ENCODE data around the gene HAGH. TPM values are rescaled to one million over a fixed set of nuclear protein-coding genes. Genes with fewer than 3 reads are reported as not detected.

HAGH gene
- total RNA-seq, 4 donors from 2014 or later, result 30.6 to 56.5 (median 43.4) TPM

DNA sequence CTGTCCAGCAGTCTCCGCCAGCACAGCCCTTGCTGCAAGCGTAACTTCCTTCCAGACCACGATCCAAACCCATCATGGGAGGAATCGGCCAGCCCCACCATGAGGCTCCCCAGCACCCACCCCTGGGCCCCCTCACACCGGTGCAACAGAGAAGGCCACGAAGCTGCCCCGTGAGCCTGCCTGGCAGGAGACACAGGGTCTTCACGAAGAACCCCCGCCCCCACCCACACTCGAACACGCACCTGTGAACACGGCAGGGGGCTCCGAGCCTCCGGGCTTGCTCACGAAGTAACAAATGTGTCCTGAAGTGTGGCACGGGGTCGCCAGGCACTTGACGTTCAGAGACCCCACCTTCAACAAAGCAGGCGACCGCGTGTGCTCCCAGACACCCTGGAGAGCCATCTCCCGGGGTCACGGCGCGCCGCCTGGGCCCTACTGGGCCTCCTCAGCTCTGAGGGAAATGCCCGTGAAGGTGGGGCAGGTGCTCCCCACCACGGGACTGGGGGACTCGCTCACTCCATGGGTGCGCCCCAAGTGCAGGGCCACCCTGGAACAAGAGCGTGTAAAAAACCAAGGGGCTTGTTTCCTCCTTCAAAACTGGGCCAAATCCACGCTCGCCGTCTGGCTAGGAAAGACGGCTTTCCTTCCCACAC lies 7.6 kb downstream of the HAGH start:
- 57% methylated on average over 1 of the region's 35 CpGs; no CpG with 5 or more reads in 1 of the 2 donors for WGBS, 2 donors

GRCh38 chr16:1818204-1818872 lies 8.3 kb downstream of the HAGH start:
- Histone ChIP-seq H3K9me3 (no peaks in the 10 kb centered on the region), H3K27me3 (no peaks in the 10 kb centered on the region), H3K4me1 (peaks cover 0 to 15% (median 0%) of the 10 kb centered on the region in 3 donors), H3K36me3 (peaks cover 25 to 93% (median 39%) of the 10 kb centered on the region in 3 donors), H3K27ac (no peak overlapping the region), H3K4me3 (no peak overlapping the region)
- intact Hi-C loops (cut with DNase I), result no loop called here
- DNase-seq, result no peak
- WGBS, 2 donors, result 88 to 96% methylated on average over 9 to 16 of the region's 27 CpGs
- TF ChIP-seq POLR2A (IDR thresholded peaks at IDR 0.05) (no peak), CTCF (IDR thresholded peaks at IDR 0.05) (no peak)

More for the DNA sequence above, 7.6 kb downstream of the HAGH start:
- Histone ChIP-seq H3K27me3 (no peaks in the 10 kb centered on the region), H3K27ac (no peak overlapping the region), H3K4me3 (no peak overlapping the region), H3K36me3 (peaks cover 25 to 88% (median 39%) of the 10 kb centered on the region in 3 donors), H3K9me3 (no peaks in the 10 kb centered on the region), H3K4me1 (peaks cover 0 to 19% (median 0%) of the 10 kb centered on the region in 3 donors)
- intact Hi-C loops (cut with DNase I), result no loop called here
- no peak for TF ChIP-seq POLR2A (IDR thresholded peaks at IDR 0.05)
- TF ChIP-seq CTCF (IDR thresholded peaks at IDR 0.05), result no peak
- no peak for DNase-seq

- intact Hi-C loops (cut with DNase I), result no loop called here
- Histone ChIP-seq H3K9me3 (no peaks in the 10 kb centered on the region), H3K4me3 (no peak overlapping the region), H3K27me3 (no peaks in the 10 kb centered on the region), H3K36me3 (peaks cover 25 to 89% (median 35%) of the 10 kb centered on the region in 3 donors), H3K4me1 (peaks cover 0 to 14% (median 5%) of the 10 kb centered on the region in 3 donors), H3K27ac (no peak overlapping the region)
- TF ChIP-seq POLR2A (IDR thresholded peaks at IDR 0.05), result no peak
- no peak for TF ChIP-seq CTCF (IDR thresholded peaks at IDR 0.05)
- DNase-seq, result no peak
- WGBS, 2 donors, result 95 to 96% methylated on average over 7 to 8 of the region's 17 CpGs
Observed at GRCh38 chr16:1817716-1818115, 8.9 kb downstream of the HAGH start.

- WGBS, 2 donors, result 100% methylated on average over 1 to 3 of the region's 9 CpGs
Observed at GRCh38 chr16:1817276-1817589, 9.4 kb downstream of the HAGH start.

DNA sequence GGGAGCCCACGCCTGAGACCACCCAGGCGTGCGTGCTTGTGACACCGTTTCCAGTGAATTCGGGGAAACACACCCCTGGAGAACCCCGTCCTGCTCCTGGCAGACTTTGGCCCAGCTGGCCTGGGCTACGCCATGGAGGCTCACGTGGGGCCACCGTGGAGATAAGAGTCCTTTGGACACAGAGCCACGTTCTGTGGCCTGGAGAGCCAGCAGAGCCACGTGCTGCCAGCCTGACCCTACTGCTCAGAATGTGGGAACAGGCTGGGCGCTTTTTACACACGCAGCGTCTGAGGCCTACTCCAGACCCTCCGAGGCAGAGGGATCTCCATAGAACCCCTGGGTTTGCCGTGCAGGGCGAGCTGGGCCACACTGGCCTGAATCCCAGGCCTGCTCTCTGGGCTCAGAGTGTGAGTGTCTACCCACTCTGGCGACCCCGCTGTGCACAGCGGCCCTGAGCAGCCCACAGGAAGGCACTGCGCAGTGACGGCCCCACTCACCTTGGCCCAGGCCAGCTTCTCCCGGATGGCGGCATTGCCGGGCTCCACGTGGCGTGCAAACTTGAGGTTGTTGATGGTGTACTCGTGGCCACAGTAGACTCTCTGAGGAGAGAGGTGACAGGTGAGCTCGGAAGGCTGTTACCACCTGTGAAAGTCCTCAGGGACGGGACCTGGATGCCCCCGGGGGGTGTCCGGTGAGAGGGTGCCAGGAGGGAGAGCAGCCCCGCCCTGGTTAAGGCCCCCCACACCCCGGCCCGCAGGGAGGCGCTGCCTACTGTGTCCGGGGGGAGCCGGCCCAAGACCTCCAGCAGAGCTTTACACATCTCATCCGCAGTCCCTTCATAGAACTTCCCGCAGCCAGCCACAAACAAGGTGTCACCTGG lies 10.0 kb downstream of the HAGH start:
- Histone ChIP-seq H3K27me3 (no peaks in the 10 kb centered on the region), H3K4me1 (peaks cover 0 to 11% (median 6%) of the 10 kb centered on the region in 3 donors), H3K9me3 (no peaks in the 10 kb centered on the region), H3K4me3 (no peak overlapping the region), H3K27ac (no peak overlapping the region), H3K36me3 (peaks cover 25 to 79% (median 28%) of the 10 kb centered on the region in 3 donors)
- DNase-seq, result no peak
- intact Hi-C loops (cut with DNase I), result no loop called here
- WGBS, 2 donors, result 81 to 89% methylated on average over 6 to 11 of the region's 40 CpGs
- no peak for TF ChIP-seq POLR2A (IDR thresholded peaks at IDR 0.05)

More at GRCh38 chr16:1817276-1817589, 9.4 kb downstream of the HAGH start:
- intact Hi-C loops (cut with DNase I), result no loop called here
- TF ChIP-seq POLR2A (IDR thresholded peaks at IDR 0.05), result no peak
- Histone ChIP-seq H3K4me3 (no peak overlapping the region), H3K36me3 (peaks cover 25 to 84% (median 32%) of the 10 kb centered on the region in 3 donors), H3K27ac (no peak overlapping the region), H3K9me3 (no peaks in the 10 kb centered on the region), H3K4me1 (peaks cover 0 to 14% (median 6%) of the 10 kb centered on the region in 3 donors), H3K27me3 (no peaks in the 10 kb centered on the region)
- no peak for DNase-seq
